Measurements from ENCODE around the gene HDDC2.
A peak's percentile ranks its signal among the peaks of the same experiment; 100 is the strongest.

Gene HDDC2

GRCh38 chr6:125312950-125313349 is 11.2 kb upstream of the HDDC2 start:
- Histone ChIP-seq H2AFZ (ENCODE audit: low read length) (no peak overlapping the region), H3K4me1 (ENCODE audit: control insufficient read depth in 2 of 2, insufficient read depth in 1 of 2, low read depth in 1 of 2, low read length in 2 of 2) (peaks cover 4 to 10% of the 10 kb centered on the region in 2 donors), H4K8ac (ENCODE audit: low read depth, low read length) (no peak overlapping the region), H2BK5ac (ENCODE audit: low read length) (no peak overlapping the region), H3K79me1 (ENCODE audit: low read depth, low read length) (no peaks in the 10 kb centered on the region), H2BK120ac (ENCODE audit: low read depth, low read length) (no peak overlapping the region), H3K4ac (ENCODE audit: low read length) (no peak overlapping the region), H2AK5ac (ENCODE audit: low read depth, low read length) (no peak overlapping the region), H3K18ac (ENCODE audit: low read length) (no peak overlapping the region), H3K23ac (ENCODE audit: low read depth, low read length, poor library complexity) (no peak overlapping the region), H2BK12ac (ENCODE audit: low read length) (no peak overlapping the region), H3K4me3 (ENCODE audit: low read length in 2 of 2) (no peak overlapping the region), H3K9me3 (replicated peaks in 1 of 2; ENCODE audit: control insufficient read depth in 2 of 2, insufficient read depth in 1 of 2, low read depth in 1 of 2, low read length in 2 of 2) (no peaks in the 10 kb centered on the region), H3K36me3 (replicated peaks in 1 of 2; ENCODE audit: control insufficient read depth in 2 of 2, insufficient read depth in 2 of 2, low read length in 2 of 2) (no peaks in the 10 kb centered on the region), H3K27ac (replicated peaks; ENCODE audit: low read length) (no peak overlapping the region), H3K27me3 (ENCODE audit: control insufficient read depth in 3 of 3, insufficient read depth in 3 of 3, low read depth in 1 of 3, low read length in 3 of 3) (peaks cover 0 to 43% (median 0%) of the 10 kb centered on the region in 3 experiments), H4K91ac (ENCODE audit: low read depth, low read length, poor library complexity) (no peak overlapping the region), H3K9ac (ENCODE audit: low read depth, low read length, poor library complexity) (no peak overlapping the region), H3K14ac (ENCODE audit: low read length) (no peak overlapping the region), H3K4me2 (ENCODE audit: insufficient read depth, low read length, poor library complexity, severe bottlenecking) (no peak overlapping the region), H2BK15ac (ENCODE audit: low read length) (no peak overlapping the region)
- no CpG with 5 or more reads among the region's 4 CpGs for WGBS, 2 donors (ENCODE audit: extremely low coverage in 2 of 2, insufficient read length in 2 of 2, insufficient replicate concordance in 1 of 2)
- DNase-seq (ENCODE audit: low spot score): no peak

GRCh38 chr6:125312478-125312877 is 10.7 kb upstream of the HDDC2 start:
- H3K79me1 ChIP-seq (ENCODE audit: low read depth, low read length): no peaks in the 10 kb centered on the region
- H3K18ac ChIP-seq (ENCODE audit: low read length): no peak overlapping the region
- H4K8ac ChIP-seq (ENCODE audit: low read depth, low read length): no peak overlapping the region
- H3K4me2 ChIP-seq (ENCODE audit: insufficient read depth, low read length, poor library complexity, severe bottlenecking): no peak overlapping the region
- H2AFZ ChIP-seq (ENCODE audit: low read length): no peak overlapping the region
- peaks cover 0 to 44% (median 0%) of the 10 kb centered on the region in 3 experiments for H3K27me3 ChIP-seq (ENCODE audit: control insufficient read depth in 3 of 3, insufficient read depth in 3 of 3, low read depth in 1 of 3, low read length in 3 of 3)
- H2BK120ac ChIP-seq (ENCODE audit: low read depth, low read length): no peak overlapping the region
- no peak overlapping the region for H3K9ac ChIP-seq (ENCODE audit: low read depth, low read length, poor library complexity)
- H3K23ac ChIP-seq (ENCODE audit: low read depth, low read length, poor library complexity): no peak overlapping the region
- H2BK5ac ChIP-seq (ENCODE audit: low read length): no peak overlapping the region
- no peak overlapping the region for H4K91ac ChIP-seq (ENCODE audit: low read depth, low read length, poor library complexity)
- H3K9me3 ChIP-seq (replicated peaks in 1 of 2; ENCODE audit: control insufficient read depth in 2 of 2, insufficient read depth in 1 of 2, low read depth in 1 of 2, low read length in 2 of 2): no peaks in the 10 kb centered on the region
- H3K27ac ChIP-seq (replicated peaks; ENCODE audit: low read length): no peak overlapping the region
- no peaks in the 10 kb centered on the region for H3K36me3 ChIP-seq (replicated peaks in 1 of 2; ENCODE audit: control insufficient read depth in 2 of 2, insufficient read depth in 2 of 2, low read length in 2 of 2)
- no peak overlapping the region for H2BK15ac ChIP-seq (ENCODE audit: low read length)
- DNase-seq (ENCODE audit: low spot score): no peak
- WGBS, 2 donors (ENCODE audit: extremely low coverage in 2 of 2, insufficient read length in 2 of 2, insufficient replicate concordance in 1 of 2): no CpG with 5 or more reads among the region's 2 CpGs
- peaks cover 4 to 10% of the 10 kb centered on the region in 2 donors for H3K4me1 ChIP-seq (ENCODE audit: control insufficient read depth in 2 of 2, insufficient read depth in 1 of 2, low read depth in 1 of 2, low read length in 2 of 2)
- H3K14ac ChIP-seq (ENCODE audit: low read length): no peak overlapping the region
- H2AK5ac ChIP-seq (ENCODE audit: low read depth, low read length): no peak overlapping the region
- no peak overlapping the region for H3K4ac ChIP-seq (ENCODE audit: low read length)
- no peak overlapping the region for H2BK12ac ChIP-seq (ENCODE audit: low read length)
- no peak overlapping the region for H3K4me3 ChIP-seq (ENCODE audit: low read length in 2 of 2)

GRCh38 chr6:125310994-125311649 is 9.4 kb upstream of the HDDC2 start:
- no peak overlapping the region for H4K91ac ChIP-seq (ENCODE audit: low read depth, low read length, poor library complexity)
- no peak overlapping the region for H3K27ac ChIP-seq (replicated peaks; ENCODE audit: low read length)
- no peak overlapping the region for H4K8ac ChIP-seq (ENCODE audit: low read depth, low read length)
- H3K4ac ChIP-seq (ENCODE audit: low read length): no peak overlapping the region
- H3K18ac ChIP-seq (ENCODE audit: low read length): no peak overlapping the region
- no CpG with 5 or more reads among the region's 7 CpGs for WGBS, 2 donors (ENCODE audit: extremely low coverage in 2 of 2, insufficient read length in 2 of 2, insufficient replicate concordance in 1 of 2)
- no peak overlapping the region for H3K9ac ChIP-seq (ENCODE audit: low read depth, low read length, poor library complexity)
- H2BK12ac ChIP-seq (ENCODE audit: low read length): no peak overlapping the region
- peaks cover 0 to 57% (median 0%) of the 10 kb centered on the region in 3 experiments for H3K27me3 ChIP-seq (ENCODE audit: control insufficient read depth in 3 of 3, insufficient read depth in 3 of 3, low read depth in 1 of 3, low read length in 3 of 3)
- no peak overlapping the region for H2AK5ac ChIP-seq (ENCODE audit: low read depth, low read length)
- no peak overlapping the region for H3K23ac ChIP-seq (ENCODE audit: low read depth, low read length, poor library complexity)
- H3K36me3 ChIP-seq (replicated peaks in 1 of 2; ENCODE audit: control insufficient read depth in 2 of 2, insufficient read depth in 2 of 2, low read length in 2 of 2): no peaks in the 10 kb centered on the region
- H3K4me3 ChIP-seq (ENCODE audit: low read length in 2 of 2): no peak overlapping the region
- H3K9me3 ChIP-seq (replicated peaks in 1 of 2; ENCODE audit: control insufficient read depth in 2 of 2, insufficient read depth in 1 of 2, low read depth in 1 of 2, low read length in 2 of 2): no peaks in the 10 kb centered on the region
- no peak overlapping the region for H2BK5ac ChIP-seq (ENCODE audit: low read length)
- peaks cover 0 to 4% of the 10 kb centered on the region in 2 donors for H3K4me1 ChIP-seq (ENCODE audit: control insufficient read depth in 2 of 2, insufficient read depth in 1 of 2, low read depth in 1 of 2, low read length in 2 of 2)
- H2BK120ac ChIP-seq (ENCODE audit: low read depth, low read length): no peak overlapping the region
- H3K79me1 ChIP-seq (ENCODE audit: low read depth, low read length): no peaks in the 10 kb centered on the region
- no peak overlapping the region for H3K14ac ChIP-seq (ENCODE audit: low read length)
- no peak overlapping the region for H2BK15ac ChIP-seq (ENCODE audit: low read length)
- peak overlapping the region; percentile 15 for H3K4me2 ChIP-seq (ENCODE audit: insufficient read depth, low read length, poor library complexity, severe bottlenecking)
- H2AFZ ChIP-seq (ENCODE audit: low read length): no peak overlapping the region
- peak; percentile 36 for DNase-seq (ENCODE audit: low spot score)

GRCh38 chr6:125307964-125308615 is 6.3 kb upstream of the HDDC2 start:
- Histone ChIP-seq H2BK120ac (ENCODE audit: low read depth, low read length) (no peak overlapping the region), H3K9ac (ENCODE audit: low read depth, low read length, poor library complexity) (no peak overlapping the region), H2AK5ac (ENCODE audit: low read depth, low read length) (no peak overlapping the region), H3K4me3 (ENCODE audit: low read length in 2 of 2) (no peak overlapping the region), H4K91ac (ENCODE audit: low read depth, low read length, poor library complexity) (no peak overlapping the region), H2BK12ac (ENCODE audit: low read length) (no peak overlapping the region), H3K79me1 (ENCODE audit: low read depth, low read length) (no peaks in the 10 kb centered on the region), H4K8ac (ENCODE audit: low read depth, low read length) (no peak overlapping the region), H3K36me3 (replicated peaks in 1 of 2; ENCODE audit: control insufficient read depth in 2 of 2, insufficient read depth in 2 of 2, low read length in 2 of 2) (no peaks in the 10 kb centered on the region), H3K4me2 (ENCODE audit: insufficient read depth, low read length, poor library complexity, severe bottlenecking) (no peak overlapping the region), H3K14ac (ENCODE audit: low read length) (no peak overlapping the region), H3K23ac (ENCODE audit: low read depth, low read length, poor library complexity) (no peak overlapping the region), H3K4me1 (ENCODE audit: control insufficient read depth in 2 of 2, insufficient read depth in 1 of 2, low read depth in 1 of 2, low read length in 2 of 2) (no peaks in the 10 kb centered on the region), H3K27ac (replicated peaks; ENCODE audit: low read length) (no peak overlapping the region), H2BK5ac (ENCODE audit: low read length) (no peak overlapping the region), H2BK15ac (ENCODE audit: low read length) (no peak overlapping the region), H3K18ac (ENCODE audit: low read length) (no peak overlapping the region), H3K27me3 (ENCODE audit: control insufficient read depth in 3 of 3, insufficient read depth in 3 of 3, low read depth in 1 of 3, low read length in 3 of 3) (peaks cover 0 to 52% (median 0%) of the 10 kb centered on the region in 3 experiments), H2AFZ (ENCODE audit: low read length) (no peak overlapping the region), H3K9me3 (replicated peaks in 1 of 2; ENCODE audit: control insufficient read depth in 2 of 2, insufficient read depth in 1 of 2, low read depth in 1 of 2, low read length in 2 of 2) (no peaks in the 10 kb centered on the region), H3K4ac (ENCODE audit: low read length) (no peak overlapping the region)
- WGBS, 2 donors (ENCODE audit: extremely low coverage in 2 of 2, insufficient read length in 2 of 2, insufficient replicate concordance in 1 of 2): no CpG with 5 or more reads among the region's 6 CpGs
- DNase-seq (ENCODE audit: low spot score): no peak

Measured in neuronal stem cell (in vitro differentiated cells).